Dedifferentiated amniotic fluid mesenchymal stem cell (primary cell): ENCODE results near the gene LIPF.
"Not testable (repeated sequence)": the region's sequence is repeated elsewhere in the genome, so short reads cannot be mapped to it uniquely, and the experiment has no call there.

Source experiments
- DNase-seq: peaks from one replicate; pipeline ENCODE4 v3.0.0-alpha.2; 2016; ENCODE audit errors: extremely low spot score

LIPF gene, protein sequence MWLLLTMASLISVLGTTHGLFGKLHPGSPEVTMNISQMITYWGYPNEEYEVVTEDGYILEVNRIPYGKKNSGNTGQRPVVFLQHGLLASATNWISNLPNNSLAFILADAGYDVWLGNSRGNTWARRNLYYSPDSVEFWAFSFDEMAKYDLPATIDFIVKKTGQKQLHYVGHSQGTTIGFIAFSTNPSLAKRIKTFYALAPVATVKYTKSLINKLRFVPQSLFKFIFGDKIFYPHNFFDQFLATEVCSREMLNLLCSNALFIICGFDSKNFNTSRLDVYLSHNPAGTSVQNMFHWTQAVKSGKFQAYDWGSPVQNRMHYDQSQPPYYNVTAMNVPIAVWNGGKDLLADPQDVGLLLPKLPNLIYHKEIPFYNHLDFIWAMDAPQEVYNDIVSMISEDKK

DNA sequence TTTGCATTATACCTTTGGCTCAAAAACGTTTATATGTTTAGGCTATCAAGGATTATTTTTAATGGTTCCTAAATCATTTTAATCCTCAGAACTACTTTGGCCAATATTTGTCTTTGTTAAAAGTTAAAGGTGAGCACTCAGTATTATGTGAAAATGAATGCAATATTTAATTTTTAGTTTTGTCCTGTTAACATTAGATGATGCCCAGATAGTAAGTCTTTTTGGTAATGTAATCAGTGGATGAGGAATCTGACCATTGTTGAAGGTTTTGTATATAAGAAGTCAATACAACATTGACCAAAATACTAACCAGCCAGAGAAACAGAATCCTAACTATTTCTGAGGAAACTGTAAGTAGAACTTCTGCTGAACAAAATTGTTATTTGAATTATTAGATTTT is at the start of gene LIPF:
LIPF (plus strand) TSS at position 301 of the 400 bp plus-strand sequence. CDS start 2,856 bp downstream, outside the sequence.
- DNase-seq = no peak

DNA sequence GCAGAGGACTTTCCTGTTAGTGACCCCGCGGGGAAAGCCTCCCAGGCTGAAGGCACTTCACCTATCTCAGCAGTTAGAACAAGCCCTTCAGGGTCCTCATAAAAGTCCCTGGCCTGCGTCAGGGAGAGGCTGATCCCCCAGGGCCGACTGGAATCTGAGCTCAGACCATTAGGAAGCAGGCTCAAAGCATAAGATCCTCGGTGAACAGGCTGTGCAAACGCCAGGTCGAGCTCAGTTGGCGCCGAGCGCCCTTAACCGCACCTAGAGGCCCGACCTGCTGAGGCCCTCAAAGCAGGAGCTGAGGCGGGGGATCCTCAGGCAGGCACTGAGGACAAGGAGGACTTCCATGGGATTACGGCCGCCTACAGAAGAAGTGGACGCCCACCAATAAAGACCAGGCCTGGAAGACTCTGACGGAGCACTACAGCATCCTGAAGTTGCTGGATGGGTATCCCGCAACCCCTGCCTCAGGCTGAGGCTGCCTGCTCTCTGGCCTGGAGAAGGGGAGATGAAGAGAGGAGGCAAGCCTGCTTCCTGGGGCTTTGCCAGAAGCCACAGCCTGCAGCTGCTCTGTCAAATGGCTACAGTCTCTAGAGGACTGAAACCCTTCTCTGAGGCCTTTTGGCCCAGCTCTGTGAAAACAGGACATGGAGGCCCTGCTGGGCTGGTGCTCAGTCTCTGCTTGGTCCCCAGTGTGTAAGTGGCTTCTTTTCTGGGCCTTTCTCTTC is 47.8 kb upstream of the LIPF start:
- DNase-seq = no peak

DNA sequence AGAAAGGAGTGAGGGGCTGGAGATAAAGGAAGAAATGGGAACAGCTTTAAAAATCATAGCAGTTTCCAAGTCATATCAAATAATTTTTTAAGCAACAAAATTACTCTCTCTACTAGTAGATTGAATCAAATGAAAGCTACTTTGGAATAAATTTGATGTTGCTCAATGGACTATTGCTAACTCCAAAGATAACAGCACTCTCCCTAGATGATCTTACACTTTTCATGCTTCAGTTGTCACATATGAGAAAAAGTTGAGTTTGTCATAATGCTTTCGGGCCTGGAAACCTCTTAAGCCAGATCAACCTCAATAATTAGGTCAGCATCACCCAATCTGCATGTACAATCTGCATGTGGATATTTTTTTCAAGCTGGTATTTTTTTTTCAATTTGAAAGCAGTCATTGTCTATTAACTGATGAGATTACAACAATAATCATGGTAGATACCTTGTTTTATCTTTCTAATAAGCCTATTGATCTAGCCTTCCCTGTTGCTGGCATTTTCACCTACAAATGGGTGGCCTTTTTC is 46.4 kb upstream of the LIPF start:
- no peak for DNase-seq

DNA sequence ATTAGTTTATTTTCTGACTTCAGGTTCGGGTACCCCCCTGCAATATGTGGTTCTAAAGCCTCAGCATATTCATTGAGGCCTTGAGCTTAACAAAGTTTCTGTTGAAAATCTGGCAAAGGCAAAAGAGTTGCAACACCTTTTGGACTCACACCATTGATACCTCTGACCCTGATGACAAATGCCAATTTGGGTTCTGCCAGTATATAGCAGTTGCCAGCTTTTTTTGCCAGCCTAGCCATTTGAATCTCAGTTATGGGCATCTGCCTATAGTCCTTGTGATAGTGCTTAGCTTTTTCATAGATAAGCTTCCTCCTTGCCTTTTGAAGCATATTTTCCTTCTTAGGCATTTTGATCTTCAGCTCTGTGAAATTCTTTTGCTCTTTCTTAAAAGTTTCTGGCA is 45.7 kb upstream of the LIPF start:
- no peak for DNase-seq

DNA sequence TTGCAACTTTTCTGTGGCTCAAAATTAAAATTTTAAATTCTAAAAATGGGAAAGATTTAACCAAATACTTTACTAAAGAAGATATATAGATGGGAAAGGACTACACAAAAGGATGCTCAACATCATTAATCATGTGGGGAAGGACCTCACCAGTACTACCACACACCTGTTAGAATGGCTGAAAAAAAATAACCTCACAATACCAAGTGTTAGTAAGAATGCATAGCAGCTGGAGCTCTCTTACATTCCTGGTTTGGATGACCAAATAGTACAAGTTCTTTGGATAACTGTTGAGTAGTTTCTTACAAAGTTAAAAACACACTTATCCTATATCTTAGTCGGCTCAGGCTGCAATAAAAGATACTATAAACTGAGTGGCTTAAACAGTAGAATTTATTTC is 43.8 kb upstream of the LIPF start:
- no peak for DNase-seq

DNA sequence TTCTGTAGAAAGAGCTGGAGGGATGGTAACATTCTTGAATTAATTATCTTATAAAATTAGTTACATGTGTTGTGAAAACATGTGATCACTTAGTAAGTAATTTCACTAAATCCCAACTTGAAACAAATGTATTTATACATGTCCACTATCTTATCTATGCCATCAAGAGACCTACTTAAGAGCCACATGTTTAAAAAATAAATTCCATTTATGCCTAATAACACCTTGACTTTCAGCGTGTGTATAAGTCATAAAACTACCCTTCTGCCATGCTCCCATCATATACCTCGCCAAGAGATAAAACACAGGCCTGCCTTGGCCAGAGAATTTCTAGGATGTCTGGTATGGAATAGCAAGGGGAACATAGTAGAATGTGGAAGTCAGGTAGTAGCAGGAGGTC is 40.4 kb upstream of the LIPF start:
- DNase-seq = no peak

DNA sequence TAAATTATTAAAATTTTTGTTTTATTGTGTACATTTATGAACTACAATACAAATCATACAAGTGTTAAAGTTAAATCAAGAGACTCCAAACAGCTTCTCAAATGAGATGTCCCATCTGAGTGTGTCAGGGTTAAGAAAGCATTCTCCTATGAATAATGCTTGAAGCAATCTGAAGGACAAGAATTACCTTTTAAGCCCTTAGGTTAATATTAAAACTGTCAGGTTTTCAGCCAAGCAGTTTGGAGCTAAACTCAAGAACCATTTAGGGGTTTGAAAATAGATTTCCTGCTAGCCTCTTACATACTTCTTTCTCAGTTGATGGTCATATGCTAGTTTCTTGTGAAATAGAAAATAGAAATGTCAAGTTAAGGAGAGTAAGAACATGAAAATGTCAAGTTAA is 39.4 kb upstream of the LIPF start:
- DNase-seq = no peak

DNA sequence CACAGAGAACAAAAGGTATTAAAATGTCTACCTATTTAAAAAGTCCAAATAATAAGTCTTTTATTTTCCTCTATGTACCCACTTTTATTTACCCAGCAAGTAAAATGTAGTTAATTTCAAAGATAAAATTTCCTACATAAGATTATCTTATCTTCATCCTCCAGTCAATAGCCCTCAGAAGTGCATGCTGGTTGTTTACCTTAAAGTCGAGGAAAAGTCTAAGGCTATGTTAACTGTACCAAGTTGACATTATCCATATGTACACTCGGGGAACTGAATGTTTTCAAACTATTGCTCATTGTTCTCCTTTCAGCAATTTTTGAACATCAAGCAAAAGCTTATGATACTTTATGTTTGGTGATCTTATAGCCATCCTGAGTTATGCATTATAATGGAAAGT is 24.1 kb upstream of the LIPF start:
- DNase-seq = no peak

DNA sequence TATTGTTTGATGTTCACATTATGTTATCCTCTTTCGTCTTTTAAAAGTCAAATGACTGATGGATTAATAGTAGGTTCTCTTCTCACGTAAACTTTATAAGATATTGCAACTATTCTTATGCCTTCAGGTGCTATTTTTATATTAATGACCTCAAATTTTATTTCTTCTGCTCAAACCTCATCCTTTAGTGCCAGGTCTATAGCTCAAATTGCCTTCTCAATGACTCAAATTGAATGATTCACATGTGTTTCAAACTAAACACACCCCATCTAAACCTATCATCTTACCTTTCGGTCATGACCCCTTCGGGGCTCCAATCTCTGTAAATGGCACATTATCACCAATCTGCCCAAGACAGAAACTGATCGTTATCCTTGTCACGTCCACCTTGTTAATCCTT is 22.0 kb upstream of the LIPF start:
- no peak for DNase-seq

DNA sequence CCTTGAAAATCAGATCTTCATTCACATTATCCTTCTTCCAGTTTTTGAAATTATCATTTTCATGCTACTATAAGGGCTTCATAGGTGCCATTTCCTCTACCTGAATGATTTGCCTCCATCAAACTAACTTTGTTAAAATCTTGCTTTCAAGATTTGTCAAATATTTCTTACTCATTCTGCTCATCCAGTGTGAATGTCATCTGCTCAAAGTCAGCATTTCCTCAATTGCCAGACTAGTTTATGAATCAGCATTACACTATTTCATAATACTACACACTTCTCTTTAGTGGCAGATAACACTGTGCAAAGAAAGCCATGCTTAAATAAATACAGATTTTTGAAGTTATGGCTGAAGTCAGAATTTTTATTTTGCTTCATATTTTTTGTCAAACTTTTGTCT is 21.3 kb upstream of the LIPF start:
- peak; percentile 36 for DNase-seq

DNA sequence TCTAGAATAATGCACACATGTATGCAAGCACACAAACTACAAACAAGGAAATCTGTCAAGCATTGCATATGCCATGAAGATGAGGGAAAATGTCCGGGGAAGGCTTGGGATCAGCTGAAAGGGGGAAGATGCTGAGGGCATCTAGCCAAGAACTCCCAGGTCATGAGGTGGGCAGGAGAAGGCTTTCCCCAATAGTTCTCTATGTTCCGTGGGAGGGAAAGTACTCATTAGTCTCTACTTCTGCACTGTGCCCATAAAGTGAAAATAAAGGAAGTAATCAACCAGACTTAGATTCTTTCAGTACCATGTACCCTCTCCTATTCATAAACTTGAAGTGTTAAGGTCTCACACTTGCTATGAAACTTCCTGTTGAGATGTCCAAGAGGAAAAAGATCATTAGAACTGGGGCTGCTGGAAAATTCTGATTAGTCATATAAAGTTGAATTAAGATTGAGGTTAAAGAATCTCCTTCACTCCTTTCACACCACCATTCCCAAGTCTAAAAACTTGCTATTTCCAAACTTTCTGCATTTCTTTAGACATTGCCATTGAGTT is 17.1 kb upstream of the LIPF start:
- no peak for DNase-seq

DNA sequence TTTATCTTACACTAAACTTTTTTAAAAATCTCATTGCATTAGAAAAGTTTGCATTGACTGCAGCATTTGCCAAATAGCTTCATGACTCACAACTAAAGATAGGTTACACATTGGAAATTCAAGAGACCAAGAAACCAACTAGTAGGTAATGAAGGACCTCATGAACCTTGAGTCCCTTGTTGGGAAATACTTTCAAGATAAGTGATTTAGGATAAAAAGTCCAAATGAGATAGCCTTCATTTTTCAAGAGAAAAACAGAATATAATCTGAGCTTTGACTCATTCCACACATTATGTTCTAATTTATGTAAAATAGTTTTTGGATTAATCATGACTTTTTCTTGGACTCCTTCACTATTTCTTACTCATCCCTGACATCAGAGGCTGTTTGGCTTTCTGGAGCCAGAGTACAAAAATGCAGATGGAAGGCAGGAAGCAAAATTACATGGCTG is 13.1 kb upstream of the LIPF start:
- DNase-seq = peak; percentile 93

DNA sequence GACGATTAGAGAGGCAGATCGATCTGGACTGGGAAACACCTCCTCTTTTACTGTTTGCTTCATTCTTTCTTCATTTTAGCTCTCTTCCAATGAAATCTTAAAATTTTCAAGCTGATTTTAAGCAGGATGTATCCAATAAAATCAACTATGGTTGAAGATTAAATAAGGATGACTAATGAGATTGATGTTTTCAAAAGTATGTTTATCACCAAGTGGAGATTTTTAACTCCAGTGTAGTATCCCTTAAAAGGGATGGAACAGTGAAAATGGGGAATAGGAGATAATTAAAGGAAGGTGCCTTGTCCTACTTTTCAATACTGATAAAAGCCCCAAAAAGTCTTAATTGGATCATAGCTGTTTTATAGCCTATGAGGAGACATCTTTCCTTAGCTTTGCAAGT is 11.6 kb upstream of the LIPF start:
- DNase-seq = no peak

DNA sequence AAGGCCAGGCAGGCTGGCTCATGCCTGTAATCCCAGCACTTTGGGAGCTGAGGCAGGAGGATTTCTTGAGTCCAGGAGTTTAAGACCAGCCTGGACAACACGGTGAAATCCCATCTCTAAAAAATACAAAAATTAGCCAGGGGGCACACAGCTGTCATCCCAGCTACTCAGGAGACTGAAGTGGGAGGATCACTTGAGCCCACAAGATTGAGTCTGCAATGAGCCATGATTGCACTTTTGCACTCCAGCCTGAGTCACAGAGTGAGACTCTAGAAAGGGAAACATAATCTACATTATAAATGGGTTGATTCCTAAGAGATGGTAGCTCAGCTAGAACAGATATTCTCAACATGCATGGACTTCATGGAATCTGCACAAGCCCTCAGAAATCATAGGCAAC is 6.3 kb upstream of the LIPF start:
- peak; percentile 40 for DNase-seq

DNA sequence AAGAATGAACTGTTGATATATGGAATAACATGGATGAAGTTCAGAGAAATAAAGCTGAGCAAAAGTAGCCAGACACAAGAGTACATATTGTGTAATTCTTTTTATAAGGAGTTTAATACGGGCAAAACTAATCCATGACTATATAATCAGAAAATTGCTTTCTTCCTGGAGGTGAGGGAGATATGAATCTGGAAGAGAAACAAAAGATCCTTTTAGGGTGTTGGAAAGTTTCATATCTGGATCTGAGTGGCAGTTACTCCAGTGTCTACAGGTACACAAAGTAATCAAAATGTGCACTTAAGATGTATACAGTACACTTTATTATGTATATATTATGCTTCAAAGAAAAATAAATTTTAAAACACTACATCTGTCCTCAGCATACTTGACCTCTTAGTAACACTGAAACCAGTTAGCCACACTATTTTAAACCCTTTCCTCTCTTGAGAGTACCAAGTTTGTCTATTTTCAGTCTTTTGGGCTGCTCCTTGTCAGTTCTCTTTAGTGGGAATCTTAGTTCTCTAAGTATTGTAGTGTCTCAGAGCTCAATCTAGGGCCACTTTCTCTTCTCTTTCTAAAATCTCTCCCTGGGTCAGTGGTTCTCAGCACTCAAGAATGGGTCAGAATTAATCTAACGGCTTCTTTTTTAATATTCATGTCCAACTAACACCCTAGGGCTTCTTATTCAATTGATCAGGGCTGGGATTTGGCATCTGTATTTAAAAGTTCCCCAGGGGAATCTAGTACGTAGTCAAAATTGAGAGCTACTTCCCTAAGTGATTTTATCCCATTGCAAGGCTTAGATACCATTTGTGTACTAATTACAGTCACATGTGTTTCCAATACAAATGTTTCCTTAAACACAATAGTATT is 4.3 kb upstream of the LIPF start:
- DNase-seq = peak; percentile 18

DNA sequence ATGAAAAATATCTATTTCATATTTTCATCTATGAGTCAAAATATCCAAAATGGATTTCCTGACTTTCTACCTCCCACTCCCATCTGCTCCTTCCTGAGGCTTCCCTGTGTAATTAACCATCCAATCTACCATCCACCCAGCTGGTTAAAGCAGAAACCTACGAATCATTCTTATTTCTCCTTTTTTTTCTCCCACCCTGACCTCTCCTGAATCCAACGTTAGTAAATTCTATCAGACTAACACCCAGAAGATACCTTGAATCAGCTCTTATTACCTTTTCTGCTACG is 3.7 kb upstream of the LIPF start:
- DNase-seq = peak; percentile 21

DNA sequence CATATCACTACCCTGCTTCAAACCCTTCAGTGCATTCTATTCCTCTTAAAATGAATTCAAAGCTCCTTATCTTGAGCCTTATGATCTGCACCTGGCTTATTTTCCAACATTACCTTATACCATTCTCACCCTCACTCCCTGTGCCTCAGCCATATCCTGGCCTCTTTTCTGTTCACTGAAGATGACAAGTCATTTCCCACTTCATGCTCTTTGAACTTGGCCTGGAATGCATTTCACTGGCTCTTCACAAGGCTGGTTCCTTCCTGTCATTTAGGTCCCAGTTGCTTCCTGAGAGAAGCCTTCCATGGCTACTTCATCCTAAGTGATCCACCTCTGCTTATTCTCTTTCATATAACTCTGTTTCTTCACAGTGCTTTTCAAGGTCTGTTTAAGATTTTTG is 3.2 kb upstream of the LIPF start:
- DNase-seq = no peak

DNA sequence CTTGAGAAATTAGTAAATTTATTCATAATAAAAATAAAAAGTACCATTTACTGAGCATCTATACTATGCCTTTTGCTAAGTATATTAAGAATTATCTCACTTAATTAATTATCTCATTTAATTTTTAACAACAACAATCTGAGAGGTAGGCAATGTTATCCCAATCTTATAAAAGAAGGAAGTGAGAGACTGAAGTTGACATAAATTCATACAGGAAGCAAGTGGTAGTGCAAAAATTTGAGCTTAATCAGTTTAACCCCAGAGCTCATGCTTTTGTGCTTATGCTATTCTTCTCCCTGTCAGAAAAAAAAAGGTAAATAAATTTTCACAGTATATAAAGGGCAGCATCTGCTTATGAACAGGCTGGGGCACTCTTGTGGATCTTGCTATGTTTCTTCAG is 2.7 kb upstream of the LIPF start:
- no peak for DNase-seq

DNA sequence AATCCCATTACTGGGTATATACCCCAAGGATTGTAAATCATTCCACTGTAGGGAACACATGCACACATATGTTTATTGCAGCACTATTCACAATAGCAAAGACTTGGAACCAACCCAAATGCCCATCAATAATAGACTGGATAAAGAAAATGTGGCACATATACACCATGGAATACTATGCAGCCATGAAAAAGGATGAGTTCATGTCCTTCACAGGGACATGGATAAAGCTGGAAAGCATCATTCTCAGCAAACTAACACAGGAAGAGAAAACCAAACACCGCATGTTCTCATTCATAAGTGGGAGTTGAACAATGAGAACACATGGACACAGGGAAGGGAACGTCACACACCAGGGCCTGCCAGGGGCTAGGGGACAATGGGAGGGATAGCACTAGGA is 1.1 kb upstream of the LIPF start:
- DNase-seq = not testable (repeated sequence)

DNA sequence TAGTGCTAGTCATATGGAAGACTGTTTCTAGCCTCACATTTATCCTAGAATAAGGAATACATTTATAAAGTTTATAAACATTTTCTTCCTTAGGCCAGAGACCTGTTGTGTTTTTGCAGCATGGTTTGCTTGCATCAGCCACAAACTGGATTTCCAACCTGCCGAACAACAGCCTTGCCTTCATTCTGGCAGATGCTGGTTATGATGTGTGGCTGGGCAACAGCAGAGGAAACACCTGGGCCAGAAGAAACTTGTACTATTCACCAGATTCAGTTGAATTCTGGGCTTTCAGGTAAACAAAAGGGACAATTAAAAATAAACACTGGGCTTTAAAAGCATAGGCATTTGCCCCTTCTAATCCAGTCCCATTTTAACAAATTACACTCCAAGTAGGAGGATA is 4.2 kb downstream of the LIPF start:
- no peak for DNase-seq

DNA sequence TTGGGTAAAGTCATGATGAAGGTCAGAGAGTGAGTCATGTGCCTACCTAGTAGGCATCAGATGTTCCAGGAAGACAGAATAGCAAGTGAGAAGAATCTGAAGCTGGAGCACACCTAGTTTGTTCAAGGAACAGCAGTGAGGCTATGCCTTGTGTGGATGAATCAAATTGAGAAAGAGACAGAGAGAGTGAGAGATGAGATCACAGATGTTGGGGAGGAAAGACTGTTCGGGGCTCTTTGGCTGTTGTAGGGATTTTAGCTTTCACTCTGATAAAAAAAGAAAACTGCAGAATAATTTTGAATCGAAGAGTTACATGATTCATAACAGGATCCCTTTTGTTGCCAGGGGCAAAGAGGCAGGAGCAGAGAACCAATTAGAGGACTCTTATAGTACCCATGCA is 6.3 kb downstream of the LIPF start:
- no peak for DNase-seq

DNA sequence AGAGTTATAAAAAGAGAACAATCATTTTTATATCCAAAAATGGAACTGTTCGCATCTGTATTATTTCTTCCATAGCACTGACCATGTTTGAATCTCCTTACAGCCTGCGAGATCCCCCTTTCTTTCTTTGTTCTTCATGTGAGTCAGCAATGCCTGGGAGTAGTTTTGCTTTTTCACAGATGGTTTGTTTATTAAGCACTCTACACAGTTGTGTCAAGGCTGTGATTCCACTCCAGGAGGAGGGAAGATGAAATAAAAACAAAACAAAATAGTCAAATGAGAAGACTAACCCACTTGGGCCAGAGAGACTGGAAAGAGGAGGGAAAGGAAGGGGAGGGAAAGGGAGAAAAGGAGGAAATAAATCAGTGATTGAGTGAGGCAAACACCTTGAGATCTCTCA is 7.8 kb downstream of the LIPF start:
- no peak for DNase-seq
